SK-N-SH (cell line): Measurements from ENCODE around the gene BMP8A. TPM values are rescaled to one million over a fixed set of nuclear protein-coding genes. Genes with fewer than 3 reads are reported as not detected.

Source experiments
- CTCF ChIA-PET: fragments of 300-600, 350-600 bp; formaldehyde crosslinking; extraction: SDS; loops from one replicate; lab custom pipeline; 2021; lab: Yijun Ruan, JAX
- POLR2A ChIA-PET: fragments of 350-600 bp; sonication (Branson Sonifier 250); formaldehyde crosslinking; extraction: SDS; loops from one replicate; lab custom pipeline; 2020; ENCODE audit warnings: antibody characterized with exemption, inconsistent platforms; lab: Yijun Ruan, JAX
- DNase-seq: peaks from one replicate; pipeline ENCODE4 v3.0.0; 2012
- H2AFZ ChIP-seq: fragments of 200-600 bp; sonication (generic); 2 replicates; pipeline ENCODE4 v1.8.1; 2016; ENCODE audit warnings: antibody characterized with exemption, mild to moderate bottlenecking, low read depth
- H3F3A ChIP-seq: fragments of 200-600 bp; sonication (generic); replicated peaks from 2 replicates; pipeline ENCODE3; 2016; ENCODE audit warnings: antibody characterized with exemption, mild to moderate bottlenecking; ENCODE audit not compliant: insufficient read depth
- H3K27ac ChIP-seq, 2 experiments: fragments of 200-500 bp in 1 of 2; fragments of 200-600 bp in 1 of 2; sonication (Bioruptor generic) in 1 of 2; sonication (generic), shearing (Covaris generic) in 1 of 2; 2 replicates each; pipeline versions ENCODE4 v1.5.1 to v1.6.1; 2014 to 2016; ENCODE audit warnings: low read depth in 2 of 2, inconsistent platforms in 1 of 2, low read length in 1 of 2, mild to moderate bottlenecking in 1 of 2, mixed read lengths in 1 of 2
- H3K27me3 ChIP-seq: fragments of 200-600 bp; sonication (generic), shearing (Covaris generic); 2 replicates; pipeline ENCODE4 v1.6.1; 2016; ENCODE audit warnings: mixed run types; ENCODE audit not compliant: insufficient read depth
- H3K36me3 ChIP-seq, 2 experiments: fragments of 200-500 bp in 1 of 2; fragments of 200-600 bp in 1 of 2; sonication (Bioruptor generic) in 1 of 2; sonication (generic) in 1 of 2; replicated peaks in 1 of 2; 2 replicates each; pipeline versions ENCODE3 to v1.5.1; 2014 to 2016; ENCODE audit warnings: low read length in 1 of 2, mild to moderate bottlenecking in 1 of 2; ENCODE audit not compliant: insufficient read depth in 2 of 2, control insufficient read depth in 1 of 2
- H3K4me1 ChIP-seq, 2 experiments: fragments of 200-500 bp in 1 of 2; fragments of 200-600 bp in 1 of 2; sonication (Bioruptor generic) in 1 of 2; sonication (generic), shearing (Covaris generic) in 1 of 2; 2 replicates each; pipeline versions ENCODE4 v1.5.1 to v1.6.1; 2014 to 2016; ENCODE audit warnings: low read depth in 1 of 2, low read length in 1 of 2, mixed run types in 1 of 2; ENCODE audit not compliant: insufficient read depth in 2 of 2, control insufficient read depth in 1 of 2
- H3K4me2 ChIP-seq: fragments of 200-600 bp; sonication (generic), shearing (Covaris generic); 2 replicates; pipeline ENCODE4 v1.6.1; 2017; ENCODE audit warnings: mixed run types
- H3K4me3 ChIP-seq, 2 experiments: fragments of 200-500 bp in 1 of 2; fragments of 200-600 bp in 1 of 2; sonication (Bioruptor generic) in 1 of 2; sonication (generic), shearing (Covaris generic) in 1 of 2; 2 replicates each; pipeline versions ENCODE4 v1.5.1 to v1.8.1; 2014 to 2016; ENCODE audit warnings: low read depth in 2 of 2, inconsistent platforms in 1 of 2, low read length in 1 of 2, mild to moderate bottlenecking in 1 of 2, mixed read lengths in 1 of 2, moderate library complexity in 1 of 2
- H3K79me2 ChIP-seq: fragments of 200-600 bp; sonication (generic); 2 replicates; pipeline ENCODE4 v1.8.1; 2017; ENCODE audit warnings: mild to moderate bottlenecking; ENCODE audit not compliant: insufficient read depth
- H3K9ac ChIP-seq: fragments of 200-600 bp; sonication (generic); 2 replicates; pipeline ENCODE4 v1.6.1; 2017; ENCODE audit warnings: mixed run types
- H3K9me2 ChIP-seq: fragments of 200-600 bp; sonication (generic); 2 replicates; pipeline ENCODE4 v1.6.1; 2017; ENCODE audit warnings: mixed run types
- H3K9me3 ChIP-seq: fragments of 200-600 bp; sonication (generic); 2 replicates; pipeline ENCODE4 v1.6.1; 2017; ENCODE audit warnings: mixed run types, mild to moderate bottlenecking, moderate library complexity
- H4K20me1 ChIP-seq: fragments of 200-600 bp; sonication (generic); 2 replicates; pipeline ENCODE4 v1.6.1; 2017; ENCODE audit warnings: mild to moderate bottlenecking, mixed run types; ENCODE audit not compliant: insufficient read depth
- CHD2 ChIP-seq: fragments of 150-350 bp; IDR thresholded peaks from 2 replicates; pipeline ENCODE4 v1.6.1; 2018; ENCODE audit warnings: low read length; ENCODE audit not compliant: partially characterized antibody
- CTCF ChIP-seq: fragments of 200-600 bp; sonication (generic); IDR thresholded peaks from 2 replicates; pipeline ENCODE4 v1.6.1; 2017; ENCODE audit warnings: antibody characterized with exemption, mild to moderate bottlenecking, moderate library complexity
- EP300 ChIP-seq, 2 experiments: IDR thresholded peaks; 2 replicates each; pipeline versions ENCODE4 v1.4.0 to v1.6.1; 2012; ENCODE audit warnings: borderline replicate concordance in 1 of 2, low read depth in 1 of 2, low read length in 1 of 2
- EZH2phosphoT487 ChIP-seq: fragments of 200-600 bp; sonication (generic); IDR thresholded peaks from 2 replicates; pipeline ENCODE4 v1.6.1; 2017; ENCODE audit warnings: low read depth, mixed run types, mild to moderate bottlenecking, antibody characterized with exemption, moderate library complexity, borderline replicate concordance
- IRF3 ChIP-seq: fragments of 150-350 bp; IDR thresholded peaks from 2 replicates; pipeline ENCODE4 v1.6.1; 2016; ENCODE audit warnings: mild to moderate bottlenecking, low read depth, low read length
- MXI1 ChIP-seq: IDR thresholded peaks from 2 replicates; pipeline ENCODE4 v1.6.1; 2012; ENCODE audit warnings: mild to moderate bottlenecking, low read depth, low read length, improper control_type of control experiment
- NFIC ChIP-seq: IDR thresholded peaks from 2 replicates; pipeline ENCODE4 v1.4.0; 2012; ENCODE audit warnings: borderline replicate concordance
- NRF1 ChIP-seq: IDR thresholded peaks from 2 replicates; pipeline ENCODE4 v1.6.1; 2012; ENCODE audit warnings: low read depth, mild to moderate bottlenecking, low read length
- PBX3 ChIP-seq: IDR thresholded peaks from 2 replicates; pipeline ENCODE4; 2012
- RXRA ChIP-seq: IDR thresholded peaks from 2 replicates; pipeline ENCODE4 v1.4.0; 2012; ENCODE audit warnings: low read depth, mild to moderate bottlenecking, borderline replicate concordance
- TAF1 ChIP-seq: IDR thresholded peaks from 2 replicates; pipeline ENCODE4 v1.6.1; 2012; ENCODE audit warnings: low read depth, mild to moderate bottlenecking, low read length, moderate library complexity, borderline replicate concordance
- USF2 ChIP-seq: fragments of 150-350 bp; IDR thresholded peaks from 2 replicates; pipeline ENCODE4 v1.6.1; 2017; ENCODE audit warnings: antibody characterized with exemption, low read length, low read depth, borderline replicate concordance
- WGBS: methylation state at CpG from one replicate; pipeline ENCODE4 v1.1.6; 2017; ENCODE audit warnings: low lambda C conversion rate; 5-methylcytosine and 5-hydroxymethylcytosine counted together
- polyA plus RNA-seq, 3 experiments: library from polyadenylated mRNA; depleted of rRNA; stranded (reverse); fragments of >200 nt; gene quantifications; 2 replicates each; pipeline ENCODE4 v1.2.3, GENCODE V29; 2012

BMP8A gene
- polyA plus RNA-seq, 1 of the 3 experiments (the other 2 are of a cell fraction) = 0.16 TPM

GRCh38 chr1:39570477-39571177, 79.2 kb downstream of the BMP8A start:
- Histone ChIP-seq H3K4me2 (no peak overlapping the region), H3K79me2 (peaks cover 91% of the 10 kb centered on the region), H3K9me2 (no peaks in the 10 kb centered on the region), H3K4me1 (peaks cover 14 to 22% of the 10 kb centered on the region in 2 experiments), H3K9me3 (no peaks in the 10 kb centered on the region), H2AFZ (no peak overlapping the region), H3K9ac (no peak overlapping the region), H3K27ac (no peak overlapping the region), H3K4me3 (no peak overlapping the region), H3F3A (peaks cover 6% of the 10 kb centered on the region), H3K36me3 (peaks cover 85 to 87% of the 10 kb centered on the region in 2 experiments), H3K27me3 (no peaks in the 10 kb centered on the region), H4K20me1 (peaks cover 76% of the 10 kb centered on the region)
- ChIA-PET POLR2A (no interaction called here), CTCF (no interaction called here)
- 99% methylated on average over 6 of the region's 11 CpGs for WGBS
- DNase-seq = no peak
- TF ChIP-seq CTCF = no peak
- TF ChIP-seq USF2 = no peak
- no peak for TF ChIP-seq IRF3
- TF ChIP-seq EP300 (IDR thresholded peaks at IDR 0.05; ENCODE audit: borderline replicate concordance in 1 of 2, low read depth in 1 of 2, low read length in 1 of 2) = no peak
- TF ChIP-seq MXI1 = no peak
- no peak for TF ChIP-seq NRF1
- TF ChIP-seq NFIC = no peak
- TF ChIP-seq CHD2 = no peak
- TF ChIP-seq RXRA = no peak
- no peak for TF ChIP-seq TAF1
- TF ChIP-seq PBX3 = no peak
- no peak for TF ChIP-seq EZH2phosphoT487
